HG02678 (cell line): ENCODE results near the gene DUX4.
"Not testable (repeated sequence)": the region's sequence is repeated elsewhere in the genome, so short reads cannot be mapped to it uniquely, and the experiment has no call there.

Experiments
- ATAC-seq: cut with Tn5 transposase; IDR thresholded peaks from one replicate; pipeline ENCODE4 v1.9.1; 2021; ENCODE audit warnings: mild to moderate bottlenecking, moderate library complexity; ENCODE audit not compliant: unreplicated experiment

The DUX4 gene

GRCh38 chr4:190173428-190173827, at the start of gene DUX4:
Gene DUX4 (plus strand): TSS chr4:190173774. CDS start chr4:190173774, 0 bp downstream.
- ATAC-seq, result not testable (repeated sequence)

DNA sequence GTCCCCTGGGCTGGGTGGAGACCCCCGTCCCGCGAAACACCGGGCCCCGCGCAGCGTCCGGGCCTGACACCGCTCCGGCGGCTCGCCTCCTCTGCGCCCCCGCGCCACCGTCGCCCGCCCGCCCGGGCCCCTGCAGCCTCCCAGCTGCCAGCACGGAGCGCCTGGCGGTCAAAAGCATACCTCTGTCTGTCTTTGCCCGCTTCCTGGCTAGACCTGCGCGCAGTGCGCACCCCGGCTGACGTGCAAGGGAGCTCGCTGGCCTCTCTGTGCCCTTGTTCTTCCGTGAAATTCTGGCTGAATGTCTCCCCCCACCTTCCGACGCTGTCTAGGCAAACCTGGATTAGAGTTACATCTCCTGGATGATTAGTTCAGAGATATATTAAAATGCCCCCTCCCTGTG, 1.9 kb downstream of the DUX4 start:
- ATAC-seq, result not testable (repeated sequence)

GRCh38 chr4:190177727-190178605, 4.4 kb downstream of the DUX4 start:
- ATAC-seq, result not testable (repeated sequence)

DNA sequence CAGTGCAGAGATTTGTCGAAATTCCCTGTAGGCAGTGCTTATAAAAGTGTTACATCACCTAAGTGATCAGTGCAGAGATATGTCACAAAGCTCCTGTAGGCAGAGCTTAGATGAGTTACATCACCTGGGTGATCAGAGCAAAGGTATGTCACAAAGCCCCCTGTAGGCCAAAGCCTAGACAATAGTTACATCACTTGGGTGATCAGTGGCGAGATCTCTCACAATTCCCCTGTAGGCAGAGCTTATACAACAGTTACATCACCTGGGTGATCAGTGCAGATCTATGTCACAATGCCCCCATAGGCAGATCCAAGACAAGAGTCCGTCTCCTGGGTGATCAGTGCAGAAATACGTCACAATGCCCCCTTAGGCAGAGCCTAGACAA, 5.0 kb downstream of the DUX4 start:
- ATAC-seq, result peak; percentile 11

DNA sequence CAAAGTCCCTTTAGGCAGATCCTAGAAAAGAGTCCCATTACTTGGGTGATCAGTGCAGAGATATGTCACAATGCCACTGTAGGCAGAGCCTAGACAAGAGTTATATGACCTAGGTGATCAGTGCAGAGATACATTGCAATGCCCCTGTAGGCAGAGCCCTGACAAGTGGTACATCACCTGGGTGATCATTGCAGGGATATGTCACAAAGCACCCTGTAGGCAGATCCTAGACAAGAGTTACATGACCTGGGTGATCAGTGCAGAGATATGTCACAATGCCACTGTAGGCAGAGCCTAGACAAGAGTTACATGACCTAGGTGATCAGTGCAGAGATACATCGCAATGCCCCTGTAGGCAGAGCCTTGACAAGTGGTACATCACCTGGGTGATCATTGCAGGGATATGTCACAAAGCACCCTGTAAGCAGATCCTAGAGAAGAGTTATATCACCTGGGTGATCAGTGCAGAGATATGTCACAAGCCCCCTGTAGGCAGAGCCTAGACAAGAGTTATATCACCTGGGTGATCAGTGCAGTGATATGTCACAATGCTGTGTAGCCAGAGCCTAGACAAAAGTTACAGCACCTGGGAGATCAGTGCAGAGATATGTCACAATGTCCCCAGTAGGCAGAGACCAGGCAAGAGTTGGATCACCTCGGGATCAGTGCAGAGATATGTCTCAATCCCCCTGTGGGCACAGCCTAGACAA, 5.6 kb downstream of the DUX4 start:
- ATAC-seq, result peak; percentile 55

GRCh38 chr4:190179740-190180094, 6.1 kb downstream of the DUX4 start:
- not testable (repeated sequence) for ATAC-seq

DNA sequence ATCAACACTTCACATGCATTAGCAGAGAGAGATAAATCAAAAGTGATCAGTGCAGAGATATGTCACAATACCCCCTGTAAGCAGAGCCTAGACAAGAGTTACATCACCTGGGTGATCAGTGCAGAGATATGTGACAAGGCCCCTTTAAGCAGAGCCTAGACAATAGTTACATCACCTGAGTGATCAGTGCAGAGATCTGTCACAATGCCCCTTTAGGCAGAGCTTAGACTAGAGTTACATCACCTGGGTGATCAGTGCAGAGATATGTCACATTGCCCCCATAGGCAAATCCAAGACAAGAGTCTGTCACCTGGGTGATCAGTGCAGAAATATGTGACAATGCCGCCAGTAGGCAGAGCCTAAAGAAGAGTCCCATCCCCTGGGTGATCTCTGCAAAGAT, 7.4 kb downstream of the DUX4 start:
- ATAC-seq, result not testable (repeated sequence)

DNA sequence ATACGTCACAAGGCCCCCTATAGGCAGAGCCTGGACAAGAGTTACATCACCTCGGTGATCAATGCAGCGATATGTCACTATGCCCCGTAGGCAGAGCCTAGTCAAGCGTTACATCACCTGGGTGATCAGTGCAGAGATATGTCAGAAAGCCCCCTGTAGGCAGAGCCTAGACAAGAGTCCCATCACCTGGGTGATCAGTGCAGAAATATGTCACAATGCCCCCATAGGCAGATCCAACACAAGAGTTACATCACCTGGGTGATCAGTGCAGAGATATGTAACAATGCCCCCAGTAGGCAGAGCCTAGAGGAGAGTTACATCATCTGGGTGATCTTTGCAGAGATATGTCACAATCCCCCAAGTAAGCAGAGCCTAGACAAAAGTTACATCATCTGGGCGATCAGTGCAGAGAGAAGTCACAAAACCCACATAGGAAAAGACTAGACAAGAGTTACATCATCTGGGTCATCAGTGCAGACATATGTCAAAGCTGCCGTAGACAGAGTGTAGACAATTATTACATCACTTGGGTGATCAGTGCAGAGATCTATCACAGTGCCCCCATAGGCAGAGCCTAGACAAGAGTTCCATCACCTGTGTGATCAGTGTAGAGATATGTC, 8.0 kb downstream of the DUX4 start:
- not testable (repeated sequence) for ATAC-seq

DNA sequence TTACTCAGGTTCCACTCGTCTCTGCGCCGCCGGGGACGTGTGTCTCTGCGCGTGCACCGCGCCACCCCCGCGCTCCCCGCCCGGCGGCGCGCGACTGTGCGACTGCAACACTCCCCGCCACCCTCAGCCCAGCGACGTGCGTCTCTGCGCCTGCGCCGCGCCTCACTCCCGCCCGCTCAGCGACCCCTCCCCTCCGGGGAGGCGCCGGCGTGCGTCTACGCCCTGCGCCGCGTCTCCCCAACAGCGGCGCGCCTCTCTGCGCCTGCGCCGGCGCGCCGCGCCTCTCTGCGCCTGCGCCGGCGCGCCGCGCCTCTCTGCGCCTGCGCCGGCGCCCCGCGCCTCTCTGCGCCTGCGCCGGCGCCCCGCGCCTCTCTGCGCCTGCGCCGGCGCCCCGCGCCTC, 29.9 kb downstream of the DUX4 start:
- ATAC-seq, result not testable (repeated sequence)
